HepG2 (cell line): ENCODE measurements around the gene NFIL3. TPM values are rescaled to one million over a fixed set of nuclear protein-coding genes. Genes with fewer than 3 reads are reported as not detected.

Source experiments
- ARNT2 ChIP-seq: sonication (generic); formaldehyde crosslinking; IDR thresholded peaks from 2 replicates; pipeline ENCODE4 v1.8.0; 2022; ENCODE audit warnings: mild to moderate bottlenecking, low read depth, missing genetic modification reagents, moderate library complexity
- CEBPB ChIP-seq: IDR thresholded peaks from 2 replicates; pipeline ENCODE4 v1.6.1; 2011; ENCODE audit warnings: low read depth, low read length, improper control_type of control experiment, borderline replicate concordance
- CREB1 ChIP-seq, 2 experiments: fragments of 450-650 bp in 1 of 2; IDR thresholded peaks; 2 replicates each; pipeline ENCODE4 v1.6.1; 2016 to 2017; ENCODE audit warnings: control low read depth in 1 of 2, mild to moderate bottlenecking in 1 of 2, missing compliant biosample characterization in 1 of 2, missing genetic modification characterization in 1 of 2
- GATAD1 ChIP-seq: IDR thresholded peaks from 2 replicates; pipeline ENCODE4 v1.6.1; 2016; ENCODE audit warnings: missing genetic modification reagents, missing compliant biosample characterization
- KDM5B ChIP-seq: sonication (generic); formaldehyde crosslinking; IDR thresholded peaks from 2 replicates; pipeline ENCODE4 v1.4.0; 2020; ENCODE audit warnings: missing genetic modification reagents, mild to moderate bottlenecking, borderline replicate concordance
- KLF6 ChIP-seq: IDR thresholded peaks from 2 replicates; pipeline ENCODE4 v1.8.0; 2016; ENCODE audit warnings: missing biosample characterization, missing genetic modification reagents
- MAZ ChIP-seq, 2 experiments: sonication (generic) in 1 of 2; formaldehyde crosslinking in 1 of 2; IDR thresholded peaks; 2 replicates each; pipeline versions ENCODE4 v1.5.0 to v1.6.1; 2012 to 2020; ENCODE audit warnings: low read depth in 2 of 2, mild to moderate bottlenecking in 2 of 2, borderline replicate concordance in 1 of 2, improper control_type of control experiment in 1 of 2, low read length in 1 of 2, missing genetic modification reagents in 1 of 2, moderate library complexity in 1 of 2
- PHF21A ChIP-seq: sonication (generic); formaldehyde crosslinking; IDR thresholded peaks from 2 replicates; pipeline ENCODE4 v1.5.0; 2020; ENCODE audit warnings: mild to moderate bottlenecking, missing genetic modification reagents
- RBFOX2 ChIP-seq: fragments of 200-400 bp; formaldehyde crosslinking; IDR thresholded peaks from 2 replicates; pipeline ENCODE4 v1.6.1; 2017; ENCODE audit warnings: low read depth, mild to moderate bottlenecking, low read length
- SMYD3 ChIP-seq: sonication (generic); formaldehyde crosslinking; IDR thresholded peaks from 2 replicates; pipeline ENCODE4 v1.8.1; 2023; ENCODE audit warnings: mild to moderate bottlenecking, missing genetic modification reagents
- SP140L ChIP-seq: sonication (generic); formaldehyde crosslinking; IDR thresholded peaks from 2 replicates; pipeline ENCODE4 v1.4.0; 2020; ENCODE audit warnings: missing genetic modification reagents, borderline replicate concordance
- THAP7 ChIP-seq: sonication (generic); formaldehyde crosslinking; IDR thresholded peaks from 2 replicates; pipeline ENCODE4 v1.8.1; 2023; ENCODE audit warnings: mild to moderate bottlenecking, missing genetic modification reagents
- TMF1 ChIP-seq: sonication (generic); formaldehyde crosslinking; IDR thresholded peaks from 2 replicates; pipeline ENCODE4 v1.8.1; 2022; ENCODE audit warnings: low read depth, missing genetic modification reagents
- ZEB1 ChIP-seq: IDR thresholded peaks from 2 replicates; pipeline ENCODE4 v1.6.1; 2012; ENCODE audit warnings: mild to moderate bottlenecking, low read depth, inconsistent platforms; ENCODE audit not compliant: insufficient replicate concordance
- ZFP91 ChIP-seq: sonication (generic); formaldehyde crosslinking; IDR thresholded peaks from 2 replicates; pipeline ENCODE4 v1.9.0; 2022; ENCODE audit warnings: missing genetic modification reagents, mild to moderate bottlenecking, borderline replicate concordance
- ZNF142 ChIP-seq: sonication (generic); formaldehyde crosslinking; IDR thresholded peaks from 2 replicates; pipeline ENCODE4 v1.4.0; 2020; ENCODE audit warnings: missing genetic modification reagents
- ZNF562 ChIP-seq: sonication (generic); formaldehyde crosslinking; IDR thresholded peaks from 2 replicates; pipeline ENCODE4 v1.8.0; 2022; ENCODE audit warnings: missing genetic modification reagents, borderline replicate concordance
- ZNF746 ChIP-seq: sonication (generic); formaldehyde crosslinking; IDR thresholded peaks from 2 replicates; pipeline ENCODE4 v1.8.0; 2022; ENCODE audit warnings: mild to moderate bottlenecking, missing genetic modification reagents
- ZNF83 ChIP-seq: sonication (generic); formaldehyde crosslinking; IDR thresholded peaks from 2 replicates; pipeline ENCODE4 v1.4.0; 2020; ENCODE audit warnings: missing genetic modification reagents, mild to moderate bottlenecking, borderline replicate concordance
- polyA plus RNA-seq, 8 experiments: library from polyadenylated mRNA; depleted of rRNA in 3 of 8; stranded (reverse) in 7 of 8; unstranded in 1 of 8; fragments of >200 nt; fragmentation: Illumina TruSeq in 4 of 8; extraction: Trizol in 4 of 8; gene quantifications; 2 replicates each; pipeline versions ENCODE4 v1.2.1 to v1.2.3, GENCODE V29; 2011 to 2016; ENCODE audit warnings: low read depth in 4 of 8, missing spikeins in 1 of 8, mixed read lengths in 1 of 8; ENCODE audit not compliant: insufficient read depth in 1 of 8
- total RNA-seq, 5 experiments: library from RNA; depleted of rRNA; stranded (reverse); fragments of >200 nt; fragmentation: Illumina TruSeq; extraction: Trizol; gene quantifications; 2 replicates each; pipeline ENCODE4 v1.2.3, GENCODE V29; 2016; ENCODE audit warnings: low read depth in 1 of 5
- TF ChIP-seq, protein P1 (sequence below): IDR thresholded peaks from 2 replicates; pipeline ENCODE4 v1.6.1; 2016; ENCODE audit warnings: missing genetic modification reagents, missing compliant biosample characterization

The NFIL3 gene
- total and polyA plus RNA-seq, 2 of the 13 experiments (the other 11 are each of a cell fraction or from before 2014, with no cell fraction given), result 46.6 to 54.2 TPM

DNA sequence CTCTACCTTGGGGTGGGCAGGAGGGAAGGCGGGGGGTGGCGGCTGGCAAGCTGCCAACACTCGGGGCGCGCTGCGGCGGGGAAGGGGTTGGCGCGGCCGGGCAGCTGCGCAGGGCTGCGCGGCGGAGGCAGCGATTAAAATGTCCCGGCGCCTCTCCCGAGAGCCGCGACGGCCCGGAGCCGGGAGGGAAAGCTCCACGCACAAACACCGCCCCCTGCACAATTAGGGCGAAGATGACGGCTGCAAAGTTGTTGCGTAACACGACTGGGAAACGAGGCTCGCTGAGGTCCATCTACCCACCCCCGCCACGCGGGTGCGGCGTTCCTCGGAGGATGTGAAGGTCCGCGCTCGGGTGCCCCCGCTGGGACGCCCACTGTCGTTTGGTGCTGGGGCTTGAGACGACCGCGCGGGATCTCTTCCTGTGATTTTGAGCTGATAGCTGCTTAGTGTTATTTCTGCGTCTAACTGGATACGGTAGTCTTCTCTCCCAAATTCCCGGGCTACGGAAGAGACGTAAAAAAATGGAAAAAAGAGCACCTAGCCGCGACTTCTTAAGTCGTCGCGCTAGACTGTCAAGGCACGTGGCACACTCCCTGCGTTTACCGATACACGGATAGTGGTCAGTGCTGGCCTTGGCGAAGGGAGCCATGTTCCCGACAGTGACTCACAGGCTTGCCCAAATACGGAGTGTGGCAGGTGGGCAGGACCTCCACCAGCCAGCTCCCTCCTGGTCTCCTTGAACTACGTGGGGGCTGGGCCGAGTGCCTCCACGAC lies 958 bp upstream of the NFIL3 start (continued):
- TF ChIP-seq ZNF142 (CRISPR knock-in tag), result peak; percentile 5; the same call in 1 of the 2 replicates
- TF ChIP-seq ZEB1, result no peak
- TF ChIP-seq, protein P1, sequence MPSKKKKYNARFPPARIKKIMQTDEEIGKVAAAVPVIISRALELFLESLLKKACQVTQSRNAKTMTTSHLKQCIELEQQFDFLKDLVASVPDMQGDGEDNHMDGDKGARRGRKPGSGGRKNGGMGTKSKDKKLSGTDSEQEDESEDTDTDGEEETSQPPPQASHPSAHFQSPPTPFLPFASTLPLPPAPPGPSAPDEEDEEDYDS, result 0 out of 2 replicates have a peak, but pooled peaks have one; percentile 13
- TF ChIP-seq ARNT2 (CRISPR knock-in tag), result peak; percentile 60; the same call in 1 of the 2 replicates
- TF ChIP-seq THAP7 (CRISPR knock-in tag), result no peak
- no peak for TF ChIP-seq SMYD3 (CRISPR knock-in tag)
- TF ChIP-seq TMF1 (CRISPR knock-in tag), result no peak
- peak; percentile 59; the same call in 1 of the 2 replicates for TF ChIP-seq ZNF562 (CRISPR knock-in tag)
- TF ChIP-seq ZFP91 (CRISPR knock-in tag), result peak; percentile 71; the same call in 1 of the 2 replicates
- peak; percentile 97 for TF ChIP-seq CEBPB
- TF ChIP-seq KDM5B (CRISPR knock-in tag), result peak; percentile 95
- TF ChIP-seq ZNF746 (CRISPR knock-in tag), result no peak
- peak; percentile 5; the same call in 1 of the 2 replicates for TF ChIP-seq MAZ (IDR thresholded peaks at IDR 0.05; ENCODE audit: borderline replicate concordance, low read depth, low read length)
- peak; percentile 69 for TF ChIP-seq MAZ (CRISPR knock-in tag; IDR thresholded peaks at IDR 0.05; ENCODE audit: low read depth)
- peak; percentile 45; the same call in 1 of the 2 replicates for TF ChIP-seq PHF21A (CRISPR knock-in tag)
- TF ChIP-seq ZNF83 (CRISPR knock-in tag), result no peak
- peak; percentile 51; the same call in 1 of the 2 replicates for TF ChIP-seq GATAD1 (CRISPR knock-in tag)
- peak; percentile 95 for TF ChIP-seq RBFOX2
- TF ChIP-seq CREB1 (IDR thresholded peaks at IDR 0.05), result no peak
- TF ChIP-seq CREB1 (CRISPR knock-in tag; IDR thresholded peaks at IDR 0.05), result no peak
- peak; percentile 69 for TF ChIP-seq KLF6 (CRISPR knock-in tag)
- no peak for TF ChIP-seq SP140L
